ENCODE results near the gene MAST4.

Gene MAST4

DNA sequence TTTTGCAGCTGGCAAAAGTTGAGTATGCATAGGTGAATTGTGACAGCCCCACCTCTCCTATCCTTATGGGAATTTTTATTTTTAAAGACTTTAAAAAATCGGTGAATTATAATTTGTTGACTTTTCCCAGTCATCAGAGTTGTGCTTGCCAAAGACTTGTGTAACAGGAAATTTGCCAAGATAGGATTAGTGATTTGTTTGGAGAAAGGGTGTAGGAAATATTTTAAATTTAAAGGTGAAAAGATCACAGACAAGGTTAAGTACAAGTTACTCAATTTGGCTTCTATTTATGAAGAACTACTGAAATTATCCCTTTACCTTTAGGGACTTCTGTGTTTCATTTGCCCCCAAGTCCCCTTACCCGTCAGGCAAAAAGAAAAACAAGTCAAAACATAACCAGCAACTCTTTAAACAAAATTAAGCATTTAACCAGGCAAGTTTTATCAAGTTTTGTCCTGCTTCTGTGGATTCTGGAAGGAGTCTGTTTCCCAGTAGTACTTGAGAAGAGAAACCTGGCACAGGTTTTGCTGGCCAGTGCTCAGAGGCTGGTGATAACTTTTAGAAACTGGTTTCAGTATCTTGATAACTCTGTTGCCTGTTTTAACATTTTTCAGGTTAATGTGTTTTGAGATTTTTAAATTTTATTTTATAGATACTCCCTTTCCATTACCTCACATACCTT, 285.4 kb downstream of the MAST4 start:
- DNase-seq = no peak

DNA sequence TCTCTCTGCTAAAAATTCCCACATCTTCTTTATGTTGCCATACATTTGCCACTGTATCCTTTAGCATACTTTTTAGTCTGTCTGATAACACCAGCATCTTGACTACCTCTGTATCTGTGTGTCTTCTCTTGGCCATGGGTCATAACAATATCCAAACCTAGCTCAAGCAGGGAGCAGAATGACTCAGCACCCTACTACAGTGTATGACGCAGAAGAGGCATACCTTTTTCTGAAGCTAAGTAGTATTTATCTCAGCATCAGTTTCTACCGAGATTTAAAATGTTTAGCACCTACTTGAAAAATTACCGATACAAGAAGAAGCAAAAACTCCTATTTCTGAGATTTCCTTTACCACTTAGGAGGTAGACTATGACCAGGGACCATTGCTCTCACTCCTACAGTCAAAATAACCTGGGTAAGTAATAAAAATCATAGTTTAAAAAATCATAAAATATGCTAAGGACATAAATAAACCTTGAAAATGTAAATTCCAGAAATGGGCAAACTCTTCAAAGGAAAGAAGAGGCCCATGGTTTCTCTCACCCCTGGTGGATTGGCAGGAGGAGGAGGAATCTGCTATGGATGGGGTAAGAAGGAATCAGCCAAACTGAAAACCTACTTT, 286.5 kb downstream of the MAST4 start:
- DNase-seq = no peak

DNA sequence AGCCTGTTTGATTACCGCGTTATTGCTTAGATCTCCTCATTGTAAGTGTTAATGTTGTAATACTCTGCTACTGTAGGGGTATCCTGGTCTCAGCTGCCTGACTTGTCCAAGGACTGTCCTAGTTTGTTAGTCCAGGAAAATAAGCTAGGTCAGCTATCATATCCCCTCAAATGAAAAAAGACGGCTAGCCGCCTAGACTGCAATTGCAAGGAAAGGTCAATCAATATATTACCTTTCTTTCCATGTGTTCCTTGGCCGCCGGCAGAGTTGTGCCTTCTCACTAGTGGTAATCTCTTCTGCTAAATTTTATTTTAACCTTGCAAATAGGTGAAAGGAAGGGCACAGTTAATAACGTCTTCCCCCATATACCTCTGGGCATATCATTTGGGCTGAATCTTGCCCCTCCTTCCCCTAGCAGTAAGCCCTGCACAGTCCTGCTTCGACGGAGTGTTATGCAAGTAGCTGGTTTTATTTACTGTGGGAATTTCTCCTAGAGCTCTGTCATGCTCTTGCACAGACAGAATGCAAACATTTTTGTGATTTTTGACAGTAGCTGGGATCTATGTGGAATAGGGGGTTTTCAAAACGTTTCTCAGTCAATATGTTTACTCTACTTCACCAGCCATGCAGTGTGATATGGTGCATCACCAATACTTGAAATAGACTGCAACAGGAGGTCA, 288.5 kb downstream of the MAST4 start:
- no peak for DNase-seq

DNA sequence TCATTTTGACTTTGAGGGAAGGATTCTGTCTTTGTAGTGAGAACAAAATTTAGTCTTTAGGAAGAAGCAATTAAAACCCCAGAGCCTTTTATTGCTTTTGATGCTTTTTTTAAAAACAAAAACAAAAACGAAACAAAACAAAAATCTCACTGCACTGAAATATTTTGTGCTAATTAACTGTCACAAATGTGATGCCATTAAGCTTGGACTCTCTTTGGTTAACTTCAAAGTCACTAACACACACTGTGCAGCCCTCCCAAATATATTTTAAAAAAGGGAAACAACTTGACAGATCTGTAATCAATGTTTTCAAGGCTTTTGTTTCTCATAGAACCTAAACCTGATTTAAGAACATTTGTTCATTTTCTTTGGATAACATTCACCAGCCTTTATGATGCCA, 290.7 kb downstream of the MAST4 start:
- no peak for DNase-seq

DNA sequence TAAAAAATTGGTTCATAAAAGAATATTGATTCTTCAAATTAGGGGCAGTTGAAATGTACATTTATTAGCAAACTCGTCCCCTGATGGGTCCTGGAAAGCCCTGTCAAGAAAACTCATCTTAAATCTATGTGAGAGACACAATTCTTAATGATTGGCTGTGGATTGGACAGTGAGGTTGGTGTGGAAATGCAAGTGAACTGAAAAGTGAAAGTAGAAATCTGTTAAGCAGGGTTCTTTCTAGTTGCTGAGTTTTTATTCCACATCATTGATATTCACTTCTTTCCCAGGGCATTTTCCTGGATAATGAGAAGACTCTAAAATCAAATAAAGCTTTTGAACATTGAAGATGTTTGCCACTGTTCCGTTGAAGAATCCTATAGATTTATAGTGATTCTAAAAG, 292.4 kb downstream of the MAST4 start:
- DNase-seq = no peak

DNA sequence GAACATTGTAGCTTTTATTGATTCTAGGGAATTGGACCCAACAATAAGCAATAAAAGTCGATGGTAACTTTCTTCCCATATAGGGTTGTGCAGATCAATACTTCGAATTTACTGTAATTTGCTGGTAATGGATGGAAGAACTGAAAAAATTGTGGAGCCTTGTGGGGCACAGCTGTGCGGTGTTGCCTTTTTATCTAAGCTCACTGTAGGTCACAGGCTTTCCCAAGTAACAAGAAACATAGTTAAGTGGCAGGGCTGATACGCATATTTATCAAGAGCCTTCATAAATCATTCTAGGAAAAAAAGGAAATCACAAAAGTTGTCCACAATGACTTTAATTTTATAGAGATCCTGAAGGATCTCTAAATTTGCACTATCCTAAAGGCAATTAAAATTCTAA, 292.9 kb downstream of the MAST4 start:
- peak; percentile 23 for DNase-seq

DNA sequence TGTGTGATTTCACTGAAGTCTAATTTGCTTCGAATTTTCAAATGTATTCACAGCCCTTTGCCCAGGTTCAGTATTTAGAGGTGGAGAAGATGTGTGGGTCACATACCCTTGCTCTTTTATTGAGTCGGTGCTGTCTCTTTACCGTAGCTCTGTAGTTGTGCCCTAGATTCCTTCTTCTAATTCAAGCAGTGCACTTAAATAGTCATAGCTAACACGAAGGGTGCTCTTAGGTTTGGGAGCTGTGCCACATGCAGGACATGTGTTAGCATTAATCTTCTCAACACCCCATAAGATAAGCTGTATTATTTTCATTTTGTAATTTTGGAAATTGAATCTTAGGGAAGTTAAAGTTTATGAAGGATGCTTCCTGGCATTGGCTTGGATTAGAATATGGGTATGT, 293.3 kb downstream of the MAST4 start:
- DNase-seq = no peak

DNA sequence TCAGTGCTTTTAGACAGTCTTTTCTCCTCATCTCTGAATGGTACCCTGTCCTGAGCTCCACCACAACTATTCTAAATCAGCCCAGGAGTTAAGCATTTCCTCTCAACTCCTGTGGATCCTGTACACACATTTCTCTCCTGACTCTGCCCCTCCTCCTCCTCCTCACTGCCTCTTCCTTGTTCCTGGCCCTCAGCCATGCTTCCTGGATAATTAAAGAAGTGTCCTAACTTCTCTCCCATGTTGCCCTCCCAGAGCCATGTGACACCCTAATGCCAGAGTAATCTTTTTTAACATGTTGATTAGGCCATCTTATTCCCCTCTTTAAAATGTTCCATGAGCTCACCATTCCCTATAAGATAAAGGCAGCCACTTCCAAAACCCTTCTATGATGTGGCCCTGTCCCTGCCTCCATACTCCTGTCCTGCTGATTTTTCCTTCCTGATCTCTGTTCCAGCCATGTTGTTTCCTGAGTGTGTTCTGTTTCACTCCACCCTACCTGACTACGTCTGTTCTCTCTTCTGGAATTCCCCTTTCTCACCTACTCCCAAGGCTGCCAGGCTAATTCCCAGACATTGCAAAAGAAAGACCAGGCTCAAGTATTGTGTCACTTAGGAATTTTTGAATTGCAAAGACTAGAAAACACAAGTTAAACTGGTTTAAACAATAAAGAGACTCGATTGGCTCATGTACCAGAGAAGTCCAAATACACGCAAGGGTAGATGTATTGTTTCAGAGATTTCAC, 295.2 kb downstream of the MAST4 start:
- no peak for DNase-seq

DNA sequence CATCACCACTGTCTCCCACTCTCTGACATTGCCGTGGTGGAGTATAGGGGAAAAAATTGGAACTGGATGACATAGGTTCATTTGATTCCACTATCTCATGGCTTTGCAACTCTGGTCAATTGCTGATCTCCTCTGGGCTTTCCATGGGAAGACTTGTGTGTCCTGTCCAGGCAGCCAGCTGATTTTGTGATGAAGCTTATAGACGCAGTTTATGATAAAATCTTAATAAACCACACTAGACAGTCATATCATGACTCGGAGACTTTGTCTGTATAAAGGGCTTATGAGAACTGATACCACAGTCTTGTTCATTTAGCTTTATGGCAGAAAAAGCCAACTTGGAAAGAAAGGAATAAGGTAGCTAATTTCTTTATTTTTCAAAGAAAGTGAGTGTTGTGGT, 296.5 kb downstream of the MAST4 start:
- peak; percentile 39 for DNase-seq

DNA sequence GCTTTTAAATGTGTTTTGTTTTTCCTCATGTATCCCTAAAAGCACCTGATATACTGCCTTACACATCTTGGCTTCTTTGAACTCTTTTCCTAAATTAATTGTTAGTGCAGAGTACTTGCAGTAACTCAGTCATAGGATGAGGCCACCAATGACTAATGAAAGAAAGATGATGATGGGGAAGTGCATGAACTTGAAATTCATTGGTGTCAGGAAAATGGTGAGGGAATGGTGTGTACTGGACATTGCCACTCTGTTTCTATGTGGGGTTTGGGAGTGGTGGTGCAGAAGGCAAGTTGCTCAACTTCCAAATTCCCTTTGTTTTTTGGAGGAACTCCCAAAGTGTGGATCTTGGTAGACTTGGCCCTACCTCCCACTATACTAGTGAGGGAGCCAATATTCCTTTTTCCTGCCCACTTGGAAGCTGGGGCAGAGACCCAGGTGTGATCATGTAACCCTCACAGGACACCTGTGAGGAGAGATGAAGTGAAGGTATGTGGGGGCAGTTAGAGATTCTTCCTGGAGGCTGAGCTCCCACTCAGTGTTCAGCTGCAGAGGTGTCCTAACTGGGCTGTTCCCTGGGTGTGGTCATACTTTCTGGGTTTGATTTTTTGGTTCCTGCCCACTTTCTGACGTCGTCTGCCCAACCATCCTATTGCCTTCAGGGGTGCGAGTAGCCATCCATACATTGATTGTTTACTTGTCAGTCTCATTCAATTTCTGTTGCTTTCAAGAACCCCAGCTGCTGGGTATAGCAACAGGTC, 298.5 kb downstream of the MAST4 start:
- no peak for DNase-seq

DNA sequence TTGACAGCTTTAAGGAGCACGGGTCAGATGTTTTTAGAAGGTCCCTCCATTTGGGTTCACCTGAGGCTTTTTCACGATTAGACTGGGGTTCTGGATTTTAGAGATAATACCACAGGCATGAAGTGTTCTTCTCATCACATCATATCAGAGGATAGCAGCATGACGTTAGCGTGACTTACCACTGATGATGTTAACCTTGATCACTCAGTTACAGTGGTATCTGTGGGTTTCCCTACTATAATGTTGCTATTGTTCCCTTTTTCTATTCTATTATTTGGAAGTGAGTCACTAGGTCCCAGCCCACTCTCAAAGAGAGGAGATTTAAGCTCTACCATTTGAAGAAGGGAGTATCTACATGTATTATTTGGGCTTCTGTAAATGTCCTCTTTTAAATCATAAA, 300.0 kb downstream of the MAST4 start:
- DNase-seq = peak; percentile 86

DNA sequence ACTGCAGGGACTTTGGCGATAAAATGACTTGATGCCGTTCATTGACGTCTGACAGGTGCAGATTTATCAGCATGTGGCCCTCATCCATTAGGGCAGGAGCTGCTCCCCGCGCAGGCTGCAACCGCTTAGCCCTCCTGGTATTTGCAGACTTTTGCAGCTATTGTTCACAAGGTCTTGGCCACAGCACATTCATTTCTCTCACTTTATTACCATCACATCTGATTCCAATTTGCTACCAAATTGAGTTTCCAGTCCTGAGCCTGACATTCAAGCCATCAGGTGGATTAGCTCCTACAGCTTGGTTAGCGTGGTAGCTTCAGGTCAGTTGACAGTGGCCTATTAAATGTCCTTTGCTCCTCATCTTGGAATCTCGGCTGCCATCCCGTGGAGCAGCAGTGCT, 301.2 kb downstream of the MAST4 start:
- DNase-seq = no peak

DNA sequence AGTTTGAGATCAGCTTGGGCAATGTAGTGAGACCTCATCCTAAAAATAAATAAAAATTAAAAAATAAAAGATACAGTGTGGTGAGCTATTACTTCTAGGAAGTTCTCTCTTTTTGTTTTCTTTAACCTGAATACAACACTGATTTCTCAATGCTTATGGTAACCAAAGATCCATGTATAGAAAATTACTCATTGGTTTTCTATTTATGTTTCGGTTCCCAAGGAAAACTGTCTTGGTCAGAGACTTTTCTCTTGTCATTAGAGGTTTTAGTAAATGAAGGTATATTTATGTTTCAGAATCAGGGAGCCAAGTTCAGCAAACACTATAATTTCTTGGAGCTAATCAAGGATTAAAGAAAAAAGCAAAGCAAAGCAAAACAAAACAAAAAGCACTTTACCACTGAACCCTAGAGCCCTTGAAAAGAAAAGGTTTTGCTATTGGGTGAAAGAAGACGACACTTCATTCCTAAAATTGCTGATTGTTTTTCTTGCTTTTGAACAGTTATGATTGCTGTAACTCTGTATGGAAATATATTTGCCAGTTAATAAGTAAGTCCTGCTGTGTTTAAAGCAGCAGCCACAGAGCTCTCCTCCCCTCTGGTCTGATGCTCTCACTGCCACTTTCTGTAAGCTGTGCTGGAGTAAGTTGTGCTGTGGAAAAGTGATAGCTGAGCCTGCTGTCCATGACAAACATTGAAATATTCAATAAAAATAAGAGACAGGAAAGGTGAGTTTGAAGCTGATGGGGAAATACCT, 302.2 kb downstream of the MAST4 start:
- no peak for DNase-seq

DNA sequence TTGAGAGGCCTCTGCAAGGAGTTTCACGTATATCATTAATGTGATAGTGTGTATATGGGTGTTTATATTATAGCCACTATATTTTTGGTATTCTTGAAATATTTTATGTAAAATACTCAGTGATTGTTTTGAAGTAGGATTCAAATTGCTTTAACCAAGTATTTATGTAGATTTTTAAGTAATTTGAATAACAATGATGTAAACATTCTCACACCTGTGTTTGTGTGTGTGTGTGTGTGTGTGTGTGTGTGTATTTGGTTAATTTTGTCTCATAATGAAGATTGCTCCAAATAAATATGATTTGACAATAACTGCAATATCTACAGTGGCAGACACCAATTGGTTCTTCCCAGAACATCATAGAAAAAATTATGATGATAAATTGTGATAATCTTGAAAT, 307.0 kb downstream of the MAST4 start:
- DNase-seq = no peak

DNA sequence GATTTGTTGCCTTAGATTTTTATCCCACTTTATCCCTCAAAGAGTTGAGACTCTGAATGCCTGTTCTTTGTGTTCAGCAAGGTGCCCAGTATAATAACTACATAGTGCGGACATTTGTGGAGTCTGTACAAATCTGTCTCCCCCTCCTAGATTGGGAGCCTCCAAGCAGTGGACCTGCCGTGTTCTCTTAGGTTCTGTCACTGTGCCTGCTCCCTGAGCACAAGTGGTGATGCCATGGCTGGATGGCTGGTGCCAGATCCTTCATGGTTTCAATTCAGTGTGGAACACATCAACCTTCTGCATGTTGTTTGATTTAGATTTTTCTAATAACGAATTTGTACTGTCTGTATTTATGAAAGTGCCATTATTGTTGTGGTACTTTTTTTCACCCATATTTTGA, 307.5 kb downstream of the MAST4 start:
- no peak for DNase-seq

DNA sequence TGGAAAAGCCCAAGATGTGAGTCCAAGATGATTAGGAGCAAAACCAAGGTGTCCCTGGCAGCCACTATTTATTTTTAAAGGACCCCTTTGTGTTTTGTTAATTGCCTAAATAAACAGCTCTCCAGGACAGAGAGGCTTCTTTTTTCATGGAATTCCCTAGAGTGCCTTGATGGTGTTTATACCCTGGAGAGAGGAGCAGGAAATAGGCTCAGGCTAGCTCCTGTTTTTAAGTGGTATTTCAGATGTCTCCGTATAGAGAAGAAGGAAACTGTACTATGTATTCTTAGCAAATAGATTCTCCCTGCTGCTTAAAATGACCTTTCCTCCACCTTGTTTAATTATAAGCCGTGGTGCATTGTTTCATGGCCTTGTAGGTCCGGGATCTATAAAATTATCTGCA, 308.0 kb downstream of the MAST4 start:
- DNase-seq = no peak

DNA sequence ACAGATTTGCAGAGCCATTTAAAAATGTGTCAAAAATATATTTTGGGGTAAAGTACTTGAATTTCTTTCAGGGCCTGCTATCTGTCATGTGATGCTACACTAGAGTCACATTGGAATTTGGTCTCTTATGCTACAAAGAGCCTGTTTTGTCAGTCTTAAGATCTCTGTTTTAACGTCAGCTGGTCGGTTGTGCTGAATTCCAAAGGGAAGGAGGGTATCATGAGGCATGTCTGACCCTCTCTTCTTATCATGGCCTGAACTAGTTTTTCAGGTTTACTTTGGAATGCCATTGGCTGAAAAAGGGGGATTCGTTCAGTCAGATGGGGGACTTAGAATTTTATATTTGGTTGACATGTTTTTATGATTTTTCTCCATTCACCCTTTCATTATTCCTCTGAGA, 309.8 kb downstream of the MAST4 start:
- DNase-seq = no peak

DNA sequence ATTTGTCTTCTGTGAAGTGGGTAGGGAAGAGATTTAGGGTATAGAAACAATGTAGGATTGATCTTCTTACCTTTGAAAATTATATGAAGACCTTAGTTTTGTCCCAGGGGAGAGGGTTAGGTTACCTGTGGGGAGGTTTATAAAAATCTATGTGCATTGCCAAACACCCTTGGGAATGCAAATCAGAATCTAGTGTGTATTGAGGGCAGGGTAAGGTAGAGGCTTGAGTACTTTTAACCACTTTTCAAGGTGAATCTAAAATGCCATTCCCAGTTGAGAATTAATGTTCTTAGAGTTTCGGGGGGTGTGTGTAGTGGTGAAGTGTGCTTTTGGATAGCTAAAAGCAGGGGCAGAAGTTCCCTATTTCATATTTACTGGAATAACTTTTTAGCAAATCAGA, 312.0 kb downstream of the MAST4 start:
- DNase-seq = no peak

DNA sequence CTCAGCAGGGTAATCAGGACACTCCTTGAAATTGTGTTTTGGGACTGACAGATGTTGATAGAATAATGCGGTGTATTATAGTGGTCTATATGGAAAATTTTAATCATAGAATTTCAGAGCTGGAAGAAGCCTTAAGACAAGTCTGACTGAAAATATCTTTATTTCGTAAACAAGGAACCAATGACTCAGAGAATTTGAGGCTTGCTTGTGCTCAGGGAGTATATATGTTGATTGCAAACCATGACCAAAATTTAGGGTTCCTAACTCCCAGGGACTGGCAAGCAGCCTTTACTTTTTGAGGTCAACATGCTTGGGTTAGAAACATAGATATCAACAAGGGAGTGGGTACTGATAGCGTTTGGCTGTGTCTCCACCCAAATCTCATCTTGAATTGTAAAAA, 313.2 kb downstream of the MAST4 start:
- DNase-seq = peak; percentile 52

DNA sequence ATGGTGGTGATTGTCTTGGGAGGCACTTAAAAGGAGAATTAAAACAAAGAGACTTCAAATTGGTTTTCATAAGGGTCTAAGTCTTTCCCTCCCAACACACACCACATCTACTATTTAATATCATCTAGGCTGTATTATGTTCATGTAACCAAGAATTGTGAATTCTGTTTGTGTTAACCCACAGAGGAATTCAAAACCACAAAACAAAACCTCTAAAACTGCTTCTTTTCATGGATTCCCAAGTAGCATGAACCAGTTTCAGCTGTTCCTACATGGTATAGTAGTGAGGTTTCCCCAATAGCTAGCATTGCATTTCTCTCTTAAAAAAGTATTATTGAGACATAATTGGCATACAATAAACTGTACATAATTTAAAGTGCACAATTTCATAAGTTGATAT, 316.6 kb downstream of the MAST4 start:
- DNase-seq = no peak

DNA sequence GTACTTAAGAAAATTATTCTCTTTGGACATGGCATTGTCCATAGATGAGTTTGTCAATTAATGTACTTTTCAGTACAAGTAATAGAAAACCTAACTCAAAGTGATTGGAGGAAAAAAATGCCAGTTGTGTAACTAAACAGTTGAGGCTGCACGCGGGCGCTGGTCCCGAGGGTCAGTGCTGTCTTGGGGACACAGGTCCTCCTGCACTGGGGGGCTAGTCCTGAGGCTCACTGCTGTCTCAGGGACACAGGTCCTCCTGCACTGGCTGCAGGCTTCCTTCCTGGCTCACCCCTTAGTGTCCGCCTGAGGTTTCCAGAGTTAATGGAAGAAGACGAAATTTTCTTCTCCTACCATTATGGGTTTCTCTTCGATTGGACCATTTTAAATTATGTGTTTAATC, 319.3 kb downstream of the MAST4 start:
- no peak for DNase-seq

DNA sequence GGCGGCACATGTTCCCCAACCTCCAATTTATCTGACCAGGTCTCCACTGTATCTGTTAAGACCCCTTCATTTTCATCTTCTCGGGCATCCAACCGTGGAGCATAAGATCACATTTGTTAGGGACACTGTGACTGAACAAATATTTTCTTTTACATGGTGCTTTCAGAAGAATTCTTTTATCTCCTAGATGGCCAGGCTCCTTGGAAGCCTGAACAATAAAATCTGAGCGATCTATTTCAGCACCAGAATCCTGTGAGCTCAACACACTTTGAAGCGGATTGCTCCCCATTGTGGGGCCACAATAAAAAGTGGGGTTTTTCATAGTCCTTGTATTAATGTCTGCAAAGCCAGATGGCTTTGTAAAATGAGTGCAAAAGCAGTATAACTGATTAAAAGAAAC, 326.7 kb downstream of the MAST4 start:
- no peak for DNase-seq

Measured in hematopoietic multipotent progenitor cell treated with erythropoietin and hydrocortisone succinate and interleukin-3 and kit ligand, for 8 days (in vitro differentiated cells).